GM18909 (cell line): ENCODE measurements around the gene MYH15.
"Not testable (repeated sequence)": the region's sequence is repeated elsewhere in the genome, so short reads cannot be mapped to it uniquely, and the experiment has no call there.

Experiments
- ATAC-seq: cut with Tn5 transposase; IDR thresholded peaks from one replicate; pipeline ENCODE4 v1.9.1; 2021; ENCODE audit warnings: mild to moderate bottlenecking; ENCODE audit not compliant: unreplicated experiment, poor library complexity

MYH15 gene

DNA sequence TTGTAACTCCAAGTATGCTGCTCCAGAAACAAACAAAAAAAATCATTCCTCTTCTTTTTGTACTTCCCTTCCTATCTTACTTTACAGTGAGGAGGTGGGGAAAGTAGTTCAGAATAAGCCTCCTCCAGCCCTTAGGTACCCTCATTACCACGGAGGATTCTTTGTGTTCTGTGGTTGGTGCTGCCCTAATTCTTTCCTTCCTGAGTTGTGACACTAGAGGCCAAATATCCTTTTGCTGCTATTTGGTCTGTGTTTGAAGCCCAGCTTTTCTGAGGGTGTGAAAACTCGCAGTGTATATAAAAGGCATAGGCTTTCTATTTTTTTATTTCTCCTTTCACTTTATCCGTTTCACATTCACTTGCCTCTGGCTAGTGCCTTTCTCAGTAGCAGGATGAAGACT is 115.8 kb downstream of the MYH15 start:
- ATAC-seq: no peak

DNA sequence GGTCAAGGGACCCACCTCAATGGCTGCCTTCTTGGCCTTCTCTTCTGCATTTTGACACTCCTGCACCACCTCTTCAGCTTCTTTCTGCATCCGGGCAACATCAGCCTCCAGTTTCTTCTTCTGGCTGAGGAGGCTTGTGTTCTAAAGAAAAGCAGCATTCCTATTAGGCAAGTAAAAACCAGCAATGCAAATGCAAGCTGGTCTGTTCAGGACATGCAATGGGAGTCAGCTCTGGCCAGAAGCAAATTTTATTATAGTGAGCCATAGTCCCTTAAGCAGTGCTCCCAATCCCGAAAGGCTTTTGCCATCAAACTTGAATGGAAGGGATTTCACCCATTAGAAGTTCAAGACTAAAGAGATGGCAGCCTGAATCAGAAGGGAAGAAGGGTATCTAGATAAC is 116.4 kb downstream of the MYH15 start:
- ATAC-seq: no peak

DNA sequence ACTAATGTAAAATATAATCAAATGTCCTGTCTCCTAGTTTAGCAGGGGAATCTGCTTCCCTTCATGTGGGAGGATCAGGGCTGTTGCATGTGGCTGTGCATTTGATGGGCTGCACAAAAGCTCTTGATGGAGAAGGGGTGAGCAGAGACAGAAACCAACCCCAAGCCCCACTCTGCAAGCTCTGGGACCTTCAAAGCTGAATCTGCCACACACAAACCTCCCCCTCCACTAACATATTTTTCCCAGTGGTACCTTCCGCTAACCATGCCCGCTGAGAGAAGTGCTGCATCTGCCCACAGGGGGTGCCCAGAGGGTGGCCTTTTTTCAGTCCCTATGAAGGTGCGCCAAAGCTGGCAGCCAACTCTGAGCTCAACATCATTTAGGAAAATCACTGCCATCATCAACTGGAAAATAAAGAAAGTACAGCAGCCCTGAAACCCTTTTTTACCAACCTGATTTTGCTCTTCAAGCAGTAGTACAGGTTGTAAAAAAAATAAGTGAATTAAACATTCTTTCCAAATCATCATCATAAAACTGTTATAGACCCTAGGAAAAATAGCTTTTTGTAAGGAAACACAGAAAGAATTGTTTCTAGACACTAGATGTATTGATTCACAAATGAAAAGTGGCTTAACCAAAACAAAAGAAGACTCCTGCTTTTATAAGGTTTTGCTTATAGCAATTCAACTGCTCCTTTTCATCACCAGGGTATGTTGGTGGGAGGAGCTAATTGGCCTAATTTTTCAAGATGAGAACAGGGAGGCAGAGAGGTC is 117.1 kb downstream of the MYH15 start:
- ATAC-seq: no peak

DNA sequence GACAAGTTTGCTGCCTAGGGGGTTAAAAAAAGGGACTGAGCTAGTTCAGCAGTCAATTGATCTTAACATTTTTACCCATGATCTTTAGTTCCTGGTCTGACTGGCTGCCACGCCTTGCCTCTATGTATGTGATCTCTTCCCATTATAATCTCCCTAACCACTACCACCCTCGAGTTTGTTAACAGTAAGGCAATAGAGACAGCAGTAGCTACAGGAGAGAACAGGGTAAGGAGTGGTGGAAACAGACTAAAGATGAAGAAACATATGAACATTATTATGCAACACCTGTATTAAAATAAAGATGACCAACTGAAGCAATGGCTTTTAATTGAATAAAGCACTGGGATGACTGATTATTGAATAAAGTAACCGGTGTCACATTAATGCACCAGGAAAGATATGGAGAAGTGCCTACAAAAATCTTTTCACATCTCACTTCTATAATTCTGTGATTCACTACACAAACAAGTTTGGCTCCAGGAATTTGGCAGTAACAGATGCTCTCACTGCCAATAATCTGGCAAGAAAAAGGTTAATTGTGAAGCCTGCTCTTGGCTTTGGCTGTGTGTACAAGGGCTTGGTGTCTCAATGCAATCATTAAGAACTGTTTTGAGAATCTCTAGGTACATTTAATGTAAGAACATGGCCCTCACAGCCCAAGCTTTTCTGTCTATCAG is 118.3 kb downstream of the MYH15 start:
- ATAC-seq: no peak

DNA sequence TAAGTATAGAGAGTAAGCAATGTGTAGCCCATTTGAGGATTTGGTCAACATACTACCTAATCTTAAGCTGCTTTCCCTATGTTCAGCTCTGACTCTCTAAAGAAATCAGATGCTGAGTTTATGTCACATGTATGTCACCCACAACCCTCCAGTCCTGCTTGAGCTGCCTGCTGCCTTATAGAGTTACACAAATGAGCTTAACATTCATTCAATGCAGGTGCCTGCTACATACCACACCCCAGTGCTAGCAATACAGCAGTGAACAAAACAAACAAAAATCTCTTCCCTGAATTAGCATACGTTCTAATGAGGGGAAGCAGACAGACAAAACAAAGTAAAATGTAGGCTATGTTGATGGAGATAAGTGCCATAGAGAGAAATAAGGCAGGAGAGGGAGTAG is 121.0 kb downstream of the MYH15 start:
- no peak for ATAC-seq

DNA sequence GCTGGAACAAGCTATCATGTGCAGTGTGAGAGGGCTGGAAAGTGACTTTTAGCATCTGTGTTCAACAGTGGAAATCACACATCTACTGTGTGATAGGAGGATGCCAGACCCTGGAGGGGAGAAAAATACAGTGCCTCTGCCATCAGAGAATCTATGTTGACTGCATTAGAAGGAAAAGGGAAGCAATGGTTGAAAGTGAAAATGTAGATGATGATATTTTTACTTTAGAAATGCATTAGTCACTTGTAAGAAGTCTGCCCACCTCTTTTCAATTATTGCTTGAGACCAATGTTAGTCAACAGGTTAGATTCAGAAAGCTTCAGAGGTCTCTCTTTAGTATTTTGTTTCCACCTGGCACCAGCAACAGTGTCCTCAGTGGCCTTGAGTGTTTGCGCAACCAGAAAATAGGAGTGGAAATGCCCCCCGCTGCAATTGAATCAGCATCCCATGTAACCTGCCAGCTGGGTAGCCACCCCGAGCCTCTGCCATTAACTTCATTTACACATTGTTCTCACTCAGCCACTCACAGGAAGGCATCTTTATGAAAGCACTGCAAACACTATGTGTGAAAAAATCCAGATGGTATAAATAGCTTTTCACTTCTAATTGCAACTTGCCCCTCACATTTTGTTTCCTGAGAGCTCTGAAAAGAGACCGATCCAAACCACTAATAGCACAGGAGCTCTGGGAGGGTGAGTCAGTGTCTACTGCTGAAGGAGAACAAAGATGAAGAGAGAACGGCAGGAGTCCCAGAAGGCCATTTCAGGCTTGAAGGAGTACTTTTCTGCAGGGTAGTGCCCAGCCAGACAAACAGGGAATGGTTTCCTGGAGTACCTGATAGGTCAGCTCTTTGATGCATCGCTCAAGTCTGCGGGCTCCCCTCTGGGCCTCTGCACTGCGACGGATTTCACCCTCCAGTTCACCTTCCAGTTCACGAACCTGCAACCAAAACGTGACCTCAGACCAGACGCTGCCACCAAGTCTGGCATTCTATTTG is 122.0 kb downstream of the MYH15 start:
- ATAC-seq: peak; percentile 77

DNA sequence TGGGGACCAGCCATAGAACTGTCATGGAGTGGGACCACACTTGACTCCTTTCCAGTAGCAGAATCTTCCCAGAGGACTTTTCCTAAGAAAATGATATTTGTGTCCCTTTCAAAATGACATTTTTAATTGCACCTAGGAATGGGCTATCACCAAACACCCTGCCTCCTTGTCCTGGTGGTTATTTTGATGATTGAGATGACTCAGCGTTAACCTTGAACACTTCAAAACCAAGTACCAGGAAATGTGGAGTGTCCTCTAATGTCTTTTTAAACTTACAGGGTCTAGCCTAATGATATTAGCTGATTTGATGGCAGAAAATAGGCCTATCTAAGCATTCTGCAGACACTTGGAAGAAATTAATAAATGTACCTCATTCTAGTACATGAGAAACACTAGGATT is 123.3 kb downstream of the MYH15 start:
- no peak for ATAC-seq

DNA sequence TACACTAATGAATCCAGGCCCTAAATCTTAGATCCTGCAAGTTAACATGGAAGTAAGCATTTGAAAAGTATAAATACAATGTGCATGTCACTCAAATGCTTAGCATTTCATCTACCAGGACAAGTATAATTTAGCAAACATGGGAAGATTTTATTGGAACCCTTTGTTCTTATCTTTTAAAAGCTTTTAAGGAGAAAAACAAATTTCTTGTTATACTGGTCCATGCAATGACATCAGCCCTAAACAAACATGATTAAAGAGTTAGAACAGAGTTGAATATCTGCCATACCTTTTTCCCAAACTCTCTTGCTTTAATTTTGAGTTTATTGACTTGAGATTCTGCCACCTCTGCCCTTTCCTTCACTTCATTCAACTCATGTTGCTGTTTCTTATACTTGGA is 127.1 kb downstream of the MYH15 start:
- no peak for ATAC-seq

DNA sequence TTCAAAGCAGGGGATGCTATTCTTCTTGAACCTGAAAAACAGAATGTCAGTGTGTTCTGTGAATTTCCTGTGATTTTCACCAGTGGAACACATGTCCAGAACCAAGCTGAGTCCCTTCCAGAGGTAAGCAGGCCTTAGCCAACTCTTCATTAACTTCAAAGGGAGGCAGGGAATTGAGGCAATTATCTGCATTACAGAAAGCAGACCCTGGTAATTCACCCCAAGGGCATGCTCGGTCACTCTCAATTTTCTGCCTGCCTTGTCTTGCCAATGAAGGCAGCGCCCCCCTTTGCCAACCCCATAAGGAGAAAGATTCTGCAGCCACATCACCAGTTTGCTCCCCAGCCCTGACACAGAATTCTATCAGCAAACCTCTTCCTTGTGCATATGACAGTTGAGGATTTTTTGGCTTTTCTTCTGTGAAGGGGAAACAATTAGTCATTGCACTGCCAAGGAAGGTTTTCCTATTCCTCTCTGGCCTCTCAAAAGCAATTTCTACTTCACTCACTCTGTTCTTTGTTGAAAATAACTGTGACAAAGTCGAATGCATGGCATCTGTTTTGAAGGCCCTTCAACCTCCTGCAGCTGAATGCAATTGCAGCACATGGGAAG is 128.8 kb downstream of the MYH15 start:
- ATAC-seq: no peak

DNA sequence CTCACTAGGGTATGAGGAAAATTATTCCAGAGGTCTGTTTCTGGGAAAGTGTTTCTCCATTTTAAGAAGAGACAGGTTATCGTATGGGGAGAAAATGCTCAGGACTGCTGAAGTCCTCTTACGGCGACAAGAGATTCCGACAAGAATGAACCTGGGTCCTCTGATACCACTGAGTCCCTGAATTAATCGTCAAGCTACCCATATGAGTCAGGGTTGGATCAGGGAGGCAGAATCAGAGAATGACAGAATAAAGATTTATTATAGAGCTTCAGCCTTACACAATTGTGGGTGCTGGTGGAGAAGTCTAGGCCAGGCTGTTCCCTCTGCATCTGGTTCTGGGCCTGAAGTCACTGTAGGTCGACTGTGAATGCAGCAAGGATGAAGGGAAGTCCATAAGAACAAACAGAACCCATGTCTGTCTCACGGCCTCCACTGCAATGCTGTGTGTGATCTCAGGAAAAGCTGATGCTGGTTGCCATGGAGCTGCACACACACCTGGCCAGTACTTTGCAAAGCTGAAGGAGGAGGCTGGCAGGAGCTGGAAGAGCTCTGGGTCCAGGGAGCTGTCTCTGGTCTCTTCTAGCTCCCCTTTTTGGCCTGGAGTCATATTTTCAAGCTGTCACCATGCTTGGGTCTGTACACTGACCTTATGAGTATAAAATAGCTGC is 130.1 kb downstream of the MYH15 start:
- ATAC-seq: no peak

DNA sequence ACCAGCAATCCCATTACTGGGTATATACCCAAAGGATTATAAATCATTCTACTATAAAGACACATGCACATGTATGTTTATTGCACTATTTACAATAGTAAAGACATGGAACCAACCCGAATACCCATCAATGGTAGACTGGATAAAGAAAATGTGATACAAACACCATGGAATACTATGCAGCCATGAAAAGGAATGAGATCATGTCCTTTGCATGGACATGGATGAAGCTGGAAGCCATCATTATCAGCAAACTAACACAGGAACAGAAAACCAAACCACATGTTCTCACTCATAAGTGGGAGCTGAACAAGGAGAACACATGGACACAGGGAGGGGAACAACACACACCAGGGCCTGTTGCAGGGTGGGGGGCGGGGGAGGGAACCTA is 131.4 kb downstream of the MYH15 start:
- ATAC-seq: not testable (repeated sequence)

DNA sequence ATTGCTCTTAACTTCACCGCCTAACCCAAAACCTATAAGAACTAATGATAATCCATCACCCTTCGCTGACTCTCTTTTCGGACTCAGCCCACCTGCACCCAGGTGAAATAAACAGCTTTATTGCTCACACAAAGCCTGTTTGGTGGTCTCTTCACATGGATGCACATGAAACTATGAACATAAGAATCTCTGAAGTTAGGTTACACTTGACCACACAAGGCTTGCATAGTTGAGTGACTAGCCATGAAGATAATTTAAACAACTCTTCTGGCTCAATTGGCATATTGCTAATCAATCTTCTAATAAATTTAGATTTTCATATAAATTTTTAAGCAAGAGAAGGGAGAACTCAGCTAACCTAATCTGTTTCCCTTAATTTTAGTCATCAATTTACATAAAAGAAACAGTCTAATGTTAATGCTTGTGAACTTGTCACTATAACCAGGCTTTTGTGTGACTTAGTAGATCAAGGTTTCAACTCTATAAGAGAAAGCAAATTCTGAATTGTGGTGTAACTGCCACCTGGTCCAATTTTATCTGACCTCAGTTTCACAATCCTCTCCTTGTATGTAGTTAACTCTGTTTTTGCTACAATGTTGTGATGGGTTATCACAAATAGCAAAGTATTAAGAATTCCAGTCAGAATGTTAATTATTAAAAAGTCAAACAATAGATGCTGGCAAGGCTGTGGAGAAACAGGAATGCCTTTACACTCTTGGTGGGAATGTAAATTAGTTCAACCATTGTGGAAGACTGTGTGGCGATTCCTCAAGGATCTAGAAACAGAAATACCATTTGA is 132.0 kb downstream of the MYH15 start:
- peak; percentile 47 for ATAC-seq

DNA sequence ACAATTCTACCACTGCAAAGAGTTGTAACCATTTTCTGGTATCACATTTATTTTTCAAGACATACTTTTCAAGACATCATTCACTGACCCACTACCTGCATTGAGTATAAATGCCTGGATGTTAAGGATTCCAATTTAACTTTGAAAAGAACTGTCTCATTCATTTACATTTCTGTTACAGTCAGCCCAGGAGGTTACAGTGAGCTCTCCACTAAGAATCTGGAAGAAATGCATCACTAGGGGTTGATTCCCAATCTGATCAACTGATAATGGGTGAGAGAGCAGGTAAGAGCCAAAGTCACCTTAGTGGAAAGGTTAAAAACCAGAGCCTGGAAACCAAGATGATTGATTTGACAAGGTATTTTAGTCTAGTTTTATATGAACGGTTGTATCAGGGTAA is 133.0 kb downstream of the MYH15 start:
- ATAC-seq: no peak

DNA sequence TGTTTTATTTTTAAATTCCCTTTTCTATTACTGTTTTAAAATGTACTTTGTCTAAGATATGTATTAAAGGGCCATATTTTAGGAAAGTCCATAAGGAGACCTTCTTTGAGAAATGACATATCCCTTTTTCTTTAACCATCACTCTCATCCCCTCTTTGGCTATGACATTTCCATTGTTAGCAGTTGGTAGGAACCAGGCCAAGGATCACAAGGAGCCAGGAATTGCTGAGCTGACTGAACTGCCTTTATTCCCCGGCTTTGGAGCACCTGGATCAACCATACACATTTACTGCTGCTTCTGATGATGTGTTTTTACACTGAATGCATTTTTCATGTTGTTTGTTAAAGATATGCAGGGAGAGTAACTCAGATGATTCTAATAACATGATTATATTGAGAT is 134.4 kb downstream of the MYH15 start:
- no peak for ATAC-seq

DNA sequence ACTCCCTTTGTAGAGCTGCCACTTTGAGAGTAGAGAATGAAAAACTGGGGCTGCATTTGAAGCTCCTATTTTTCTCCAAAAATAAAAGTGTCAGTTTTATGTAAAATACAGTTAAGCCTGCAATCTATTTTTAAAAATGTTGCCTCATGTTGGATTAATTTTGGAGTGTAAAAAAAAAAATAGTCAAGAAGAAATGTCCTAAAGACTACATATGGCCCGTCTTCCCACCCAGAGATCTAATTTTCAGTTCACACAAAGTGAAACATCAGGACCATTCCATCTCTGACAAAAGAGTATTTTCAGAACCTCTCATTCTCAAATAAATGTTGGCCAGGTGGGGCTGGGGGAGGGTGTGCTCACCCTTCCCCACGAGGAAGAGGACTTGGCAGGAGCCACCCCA is 151.4 kb downstream of the MYH15 start:
- no peak for ATAC-seq

DNA sequence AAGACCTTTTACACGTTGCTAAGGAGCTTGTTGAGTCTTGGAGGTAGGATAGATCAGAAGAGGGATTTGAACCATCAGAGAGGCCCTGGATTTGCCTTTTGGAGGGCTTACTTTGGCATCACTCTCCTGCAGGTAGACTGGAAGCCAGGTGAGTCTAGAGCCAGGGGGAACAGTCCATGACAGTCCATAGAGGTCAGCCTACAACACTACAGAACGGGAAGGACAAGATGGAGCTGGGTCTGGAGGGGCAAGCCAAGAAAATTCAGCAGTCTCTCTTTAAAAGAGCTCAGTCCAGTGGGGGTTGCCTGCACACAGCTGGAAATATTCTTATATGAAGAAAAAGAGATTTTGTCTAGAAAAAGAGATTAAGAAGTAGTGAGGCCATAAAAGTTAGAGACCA is 153.4 kb downstream of the MYH15 start:
- ATAC-seq: no peak

DNA sequence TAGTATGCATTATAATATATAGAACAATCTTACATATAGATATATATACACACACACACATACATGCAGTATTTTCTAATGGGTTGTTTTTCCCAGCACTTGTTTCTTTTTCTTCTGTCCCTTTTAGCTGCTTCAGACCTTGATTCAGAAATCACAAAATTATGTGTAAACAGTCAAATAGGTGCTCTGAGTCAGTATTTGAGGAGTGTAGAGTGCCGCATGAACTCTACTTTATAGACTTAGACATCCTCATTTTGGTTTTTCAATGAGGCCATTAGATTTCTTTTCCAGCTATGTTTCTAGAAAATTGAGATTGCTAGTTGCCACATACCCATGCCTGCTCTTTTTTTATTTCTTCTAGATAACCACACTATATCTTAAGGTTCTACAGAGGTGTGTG is 155.8 kb downstream of the MYH15 start:
- no peak for ATAC-seq

DNA sequence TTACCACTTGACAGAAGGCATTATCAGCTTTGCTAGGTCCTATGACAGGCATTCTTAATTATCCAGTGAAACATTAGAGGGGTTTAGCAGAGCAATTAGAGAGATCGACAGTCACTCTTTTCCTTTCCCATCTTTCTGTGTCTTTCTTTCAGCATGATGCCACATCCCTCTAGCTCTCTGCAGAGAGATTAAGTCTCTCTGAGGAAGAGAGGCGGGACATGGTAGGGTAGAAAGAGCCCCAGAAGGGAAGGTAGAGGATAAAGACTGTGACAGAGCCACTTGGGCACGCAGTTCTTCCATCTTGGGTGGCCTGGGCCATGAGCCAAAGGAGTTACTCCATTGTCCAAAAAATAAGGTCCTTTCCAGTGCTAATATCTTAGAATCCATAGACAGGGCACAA is 158.2 kb downstream of the MYH15 start:
- ATAC-seq: no peak
